Measurements from ENCODE around the gene HDAC8.

HDAC8 gene

DNA sequence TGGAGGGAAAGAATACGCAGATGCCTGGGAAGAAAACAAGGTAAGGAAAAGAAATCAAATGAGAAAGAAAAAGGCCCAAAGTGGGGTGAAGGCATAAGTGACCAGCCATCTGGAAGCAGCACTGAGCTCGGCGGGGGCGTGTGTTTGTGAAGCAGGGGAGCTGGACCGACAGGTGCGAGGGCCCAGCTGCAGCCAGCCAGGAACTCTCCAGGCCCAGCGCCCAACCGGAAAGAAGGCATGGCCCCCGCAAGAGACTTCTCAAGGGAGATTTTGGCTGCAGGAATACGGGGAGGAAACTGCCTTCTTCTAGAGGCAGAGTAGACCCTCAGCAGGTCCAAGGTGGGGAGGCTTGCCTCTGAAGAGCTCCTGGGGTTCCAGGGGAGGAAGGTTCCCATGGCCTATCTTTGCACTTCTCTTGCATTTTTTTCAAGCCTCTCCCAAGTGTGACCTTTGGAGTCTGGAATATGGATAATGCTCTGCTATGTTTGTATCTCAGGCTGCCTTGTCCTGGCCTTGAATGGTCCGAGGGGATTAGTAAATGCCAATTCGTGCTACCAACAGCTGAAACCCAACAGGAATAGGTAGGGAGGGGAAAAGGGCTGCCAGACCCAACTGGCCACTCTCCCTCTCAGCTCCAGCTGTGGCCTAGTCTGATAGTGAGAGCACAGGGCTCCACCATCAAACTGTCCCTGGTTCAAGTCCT lies 256.1 kb downstream of the HDAC8 start:
- no peak for DNase-seq (ENCODE audit: low read depth)

DNA sequence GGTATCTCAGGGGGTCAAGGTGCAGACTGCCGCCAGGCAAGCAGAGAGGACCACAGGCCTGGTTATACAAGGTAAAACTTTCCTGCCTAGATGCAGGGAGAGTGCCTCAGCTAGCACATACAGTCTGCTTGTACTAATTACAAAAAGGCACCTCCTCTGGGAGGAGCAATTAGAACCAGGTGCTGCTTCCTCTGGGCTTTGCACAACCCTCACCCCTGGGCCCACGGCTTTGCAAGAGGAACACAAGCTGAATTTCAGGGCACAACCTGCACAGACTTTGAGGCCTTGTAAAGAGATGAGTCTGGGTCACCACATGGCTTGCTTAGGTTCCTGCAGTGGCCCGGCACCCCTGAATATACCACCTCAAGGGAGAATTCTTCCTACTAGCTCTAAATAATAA lies 257.8 kb downstream of the HDAC8 start:
- no peak for DNase-seq (ENCODE audit: low read depth)

DNA sequence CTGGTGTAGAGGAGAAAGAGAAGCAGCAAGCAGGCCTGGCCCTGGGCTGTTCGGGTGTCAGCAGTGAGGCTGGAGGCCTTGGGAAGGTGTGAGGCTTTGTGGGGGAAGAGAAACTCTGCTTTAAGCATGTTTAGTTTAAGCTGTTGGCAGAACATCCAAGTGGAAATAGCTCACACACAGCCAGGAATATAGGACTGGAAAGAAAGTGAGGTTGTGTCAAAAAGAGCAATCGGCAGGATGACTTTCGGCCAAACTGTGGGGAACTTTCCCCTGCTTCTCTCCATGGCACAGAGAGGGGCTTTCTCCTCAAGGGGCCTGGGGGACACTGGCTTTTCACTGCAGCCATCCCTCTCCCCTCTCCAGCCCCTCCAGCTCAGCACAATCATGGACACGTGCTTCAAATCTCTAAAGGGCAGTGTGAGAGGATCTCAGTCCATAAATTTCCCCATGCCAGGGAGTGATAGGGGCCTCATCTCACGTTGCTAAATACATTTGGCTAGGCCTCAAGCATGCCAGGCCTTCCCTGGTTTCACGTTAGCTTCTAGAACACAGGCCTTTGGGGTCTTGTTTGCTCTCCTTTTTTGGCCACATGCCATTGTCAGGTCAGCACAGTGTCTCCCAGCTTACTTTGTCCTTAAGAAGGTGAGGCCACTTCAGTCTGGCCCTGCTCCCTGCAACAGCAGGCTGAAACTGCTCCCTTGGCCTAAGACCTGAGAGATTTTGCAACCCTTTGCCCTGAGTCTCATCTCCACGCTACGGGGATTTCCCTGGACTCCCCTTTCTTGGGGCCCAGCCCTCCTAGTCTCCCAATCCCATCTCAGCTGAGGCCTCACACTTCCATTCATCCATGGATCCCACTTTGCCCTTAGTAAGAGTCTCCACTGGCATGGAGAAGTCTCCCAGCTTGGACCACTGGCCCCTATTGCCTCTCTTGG lies 258.7 kb downstream of the HDAC8 start:
- no peak for DNase-seq (ENCODE audit: low read depth)

DNA sequence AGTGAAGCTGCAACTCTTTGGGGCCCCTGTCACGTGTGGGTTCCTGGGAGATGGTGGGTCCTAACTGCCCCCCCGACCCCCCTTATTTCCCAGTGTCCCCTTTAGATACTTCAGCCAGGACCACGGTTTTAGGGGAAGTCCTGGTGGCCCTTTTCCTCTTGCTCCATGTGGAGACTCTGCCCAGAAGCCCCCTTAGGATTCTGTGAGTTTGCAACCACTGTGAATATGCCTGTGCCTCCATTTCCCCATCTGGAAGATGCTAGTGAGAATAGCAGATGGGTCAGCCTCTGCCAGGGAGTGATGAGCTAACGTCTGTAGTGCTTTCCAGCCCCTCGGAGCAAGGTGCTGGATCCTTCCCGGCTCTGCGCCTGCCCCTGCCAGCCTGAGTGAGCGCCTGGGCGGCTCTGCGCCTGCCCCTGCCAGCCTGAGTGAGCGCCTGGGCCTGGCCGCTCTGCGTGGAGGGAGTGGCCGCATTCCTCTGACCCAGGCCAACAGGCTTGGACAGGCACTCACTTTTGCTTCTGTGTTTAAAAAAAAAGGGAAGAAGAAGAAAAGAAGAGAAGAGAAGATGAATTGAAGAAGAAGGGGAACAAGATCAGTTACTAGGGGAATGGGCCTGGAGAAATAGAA lies 260.2 kb downstream of the HDAC8 start:
- no peak for DNase-seq (ENCODE audit: low read depth)

DNA sequence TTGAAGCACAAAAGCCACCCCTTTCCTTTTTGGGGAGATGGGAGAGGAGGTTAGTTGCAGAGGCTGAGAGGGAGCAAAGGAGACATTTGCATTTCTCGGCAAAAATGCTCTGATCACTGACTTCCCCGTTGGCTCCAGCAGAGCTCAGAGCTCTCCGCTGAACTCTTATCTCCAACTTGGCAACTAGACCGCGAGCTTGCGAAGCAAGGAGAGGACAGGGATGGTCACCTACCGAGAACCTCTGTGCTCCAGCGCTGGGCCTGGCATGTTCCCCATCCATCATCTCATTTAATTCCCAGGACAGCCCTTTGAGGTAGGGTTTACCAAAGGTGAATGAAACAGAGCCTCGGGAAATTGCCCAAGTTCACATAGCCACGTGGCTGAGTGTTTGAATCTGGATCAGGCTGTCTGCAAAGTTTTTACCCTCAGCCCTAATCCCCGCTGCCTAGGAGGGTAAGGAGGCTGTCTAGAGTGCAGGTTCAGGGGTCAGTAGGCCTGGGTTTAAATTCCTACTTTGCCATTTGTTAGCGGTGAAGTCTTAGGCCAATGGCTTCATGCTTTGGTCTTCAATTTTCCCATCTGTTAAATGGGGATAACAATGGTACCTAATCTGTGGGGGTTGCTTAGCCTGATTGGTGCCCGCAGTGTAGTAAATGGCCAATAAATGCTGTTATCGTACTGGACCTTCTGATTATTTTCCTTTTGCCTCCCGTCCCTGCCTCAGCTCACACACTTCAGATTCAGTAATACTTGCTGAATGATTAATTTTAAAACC lies 263.2 kb downstream of the HDAC8 start:
- DNase-seq (ENCODE audit: low read depth), result no peak

DNA sequence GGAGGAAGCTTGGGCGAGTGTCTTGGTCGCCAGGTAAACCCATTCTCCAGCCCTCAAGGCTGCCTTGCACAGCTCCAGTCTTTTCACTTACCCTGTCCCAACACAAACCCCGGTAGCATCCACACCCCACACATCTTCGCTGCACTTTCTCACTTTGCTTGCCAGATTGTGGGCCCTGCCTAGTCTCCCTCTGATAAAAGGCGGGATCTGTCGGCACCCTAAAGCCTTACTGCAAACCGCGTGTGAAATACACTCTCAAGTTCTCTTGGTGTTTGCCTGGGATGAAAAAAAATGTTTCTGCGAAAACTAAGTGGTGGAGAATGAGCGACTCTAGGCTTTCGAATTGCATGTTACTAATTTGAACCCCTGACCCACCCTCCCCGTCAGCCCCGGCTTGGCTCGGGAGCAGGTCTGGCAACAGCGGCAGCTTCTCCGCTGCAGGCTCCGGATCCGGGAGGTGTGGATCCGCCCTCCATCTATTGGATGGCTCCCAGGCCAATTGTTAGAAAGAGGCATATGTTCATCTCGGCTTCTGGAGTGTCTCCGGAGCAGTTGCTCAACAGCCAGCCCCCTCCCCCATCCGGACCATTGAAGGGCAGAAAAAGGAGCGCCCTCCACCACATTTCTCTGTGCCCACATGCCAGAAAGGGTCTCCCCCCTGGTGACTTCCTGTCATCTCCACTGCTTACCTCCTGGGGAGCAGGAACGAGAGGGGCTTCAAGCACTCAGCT lies 263.9 kb downstream of the HDAC8 start:
- no peak for DNase-seq (ENCODE audit: low read depth)

DNA sequence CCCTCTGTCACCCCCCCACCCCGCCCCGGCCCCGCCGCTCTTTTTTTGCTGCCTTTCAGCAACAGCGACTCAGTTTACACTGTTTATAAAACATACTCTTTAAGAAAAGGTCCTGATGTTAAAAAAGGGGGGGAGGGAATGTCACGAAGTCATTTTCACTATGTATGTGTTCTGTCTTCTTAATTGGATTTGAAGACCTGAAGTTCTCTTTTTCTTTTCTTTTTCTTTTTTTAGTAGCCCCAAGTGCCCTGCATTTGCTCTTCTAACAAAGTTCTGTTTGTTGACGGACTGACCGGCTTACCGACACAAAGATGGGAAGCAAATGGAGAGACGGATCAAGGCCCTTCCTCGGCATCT lies 264.5 kb downstream of the HDAC8 start:
- no peak for DNase-seq (ENCODE audit: low read depth)

DNA sequence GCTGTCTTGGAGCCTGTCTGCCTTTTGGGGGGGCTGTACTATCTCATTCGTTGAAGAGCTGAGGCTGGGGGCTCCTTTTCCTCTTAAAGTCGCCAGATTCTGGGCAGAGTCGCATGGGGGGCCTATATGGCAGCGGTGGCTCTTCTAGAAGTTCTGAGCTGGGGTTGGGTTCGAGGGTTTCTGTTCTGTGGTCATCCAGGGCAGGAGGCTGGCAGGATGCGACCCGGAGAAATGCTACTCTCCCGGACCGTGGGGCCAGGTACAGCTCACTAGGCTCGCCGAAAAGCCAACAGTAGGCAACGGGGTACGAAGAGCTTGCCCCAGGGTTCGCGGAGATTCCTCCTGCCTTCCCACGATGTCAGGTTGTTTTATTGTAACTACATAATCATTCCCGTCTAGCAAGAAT lies 265.0 kb downstream of the HDAC8 start:
- DNase-seq (ENCODE audit: low read depth), result no peak

DNA sequence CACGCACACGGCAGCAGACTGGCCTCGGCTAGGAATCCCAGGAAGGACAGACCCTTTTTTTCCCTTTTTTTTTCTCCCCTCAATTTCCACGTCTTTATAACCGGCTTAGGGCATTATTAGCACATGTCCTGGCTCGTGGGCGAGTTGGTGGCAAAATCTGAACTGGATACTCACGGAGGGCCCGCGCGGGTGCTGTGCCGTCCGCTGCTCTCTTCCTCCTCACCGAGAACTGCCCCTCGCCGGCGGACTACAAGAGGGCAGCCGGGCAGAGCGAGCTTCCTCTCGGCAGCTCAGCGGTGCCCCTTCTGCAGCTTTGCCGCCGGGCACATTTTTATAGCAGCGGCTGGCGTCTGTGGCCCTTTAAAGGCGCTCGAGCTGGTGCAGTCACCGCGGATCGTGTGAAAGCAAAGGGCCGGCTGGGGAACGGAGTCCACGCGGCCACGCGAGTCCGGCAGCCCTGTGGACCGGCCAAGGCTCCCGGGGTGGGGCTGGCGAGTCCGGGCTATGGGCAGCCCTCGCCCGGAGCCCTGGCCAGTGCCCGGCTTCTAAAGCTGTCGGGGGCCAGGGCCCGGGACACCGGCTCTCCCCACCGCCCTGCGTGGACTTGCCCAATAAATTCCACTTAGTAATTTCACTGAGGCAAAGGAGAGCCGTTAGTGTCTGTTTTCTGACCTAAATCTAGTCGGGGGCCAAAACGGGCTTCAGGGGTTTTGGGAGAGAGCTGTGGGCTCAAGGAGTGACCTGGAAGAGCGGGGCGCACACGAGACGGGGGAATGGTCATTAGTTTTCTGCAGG lies 265.6 kb downstream of the HDAC8 start:
- DNase-seq (ENCODE audit: low read depth), result no peak

DNA sequence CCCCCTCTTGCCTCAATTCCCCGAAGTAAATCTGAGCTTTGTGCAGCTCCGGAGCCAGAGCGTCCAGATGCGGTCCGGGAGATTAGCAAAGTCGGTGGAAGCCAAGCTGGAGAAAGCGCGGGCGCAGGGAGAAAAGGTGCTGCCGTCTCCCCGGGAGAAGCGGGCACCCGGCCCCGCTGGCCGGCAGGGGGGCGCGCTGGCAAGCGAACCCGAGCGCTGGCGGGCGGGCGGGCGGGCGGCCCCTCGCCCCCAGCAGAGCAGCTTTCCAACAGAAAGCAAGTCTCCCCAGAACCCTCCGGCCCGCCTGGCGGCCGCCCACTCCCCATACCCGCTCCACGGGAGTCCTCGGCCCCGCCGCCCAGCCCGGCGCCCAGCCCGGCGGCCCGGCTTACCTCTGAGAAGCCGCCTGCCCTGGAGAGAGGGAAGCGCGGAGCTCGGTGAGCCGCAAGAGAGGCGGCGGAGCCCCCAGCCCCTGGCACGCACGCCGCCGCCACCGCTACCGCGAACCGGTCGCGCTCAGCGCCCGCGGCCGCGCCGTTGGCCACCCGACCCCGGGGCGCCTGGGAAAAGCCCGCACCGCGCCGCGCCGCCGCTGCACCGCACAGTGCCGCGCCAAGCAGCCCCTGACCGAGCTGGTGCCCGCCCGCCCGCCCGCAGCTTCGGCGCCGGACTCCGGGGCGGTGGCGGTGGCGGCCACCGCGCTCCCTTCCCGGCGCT lies 266.4 kb downstream of the HDAC8 start:
- no peak for DNase-seq (ENCODE audit: low read depth)

DNA sequence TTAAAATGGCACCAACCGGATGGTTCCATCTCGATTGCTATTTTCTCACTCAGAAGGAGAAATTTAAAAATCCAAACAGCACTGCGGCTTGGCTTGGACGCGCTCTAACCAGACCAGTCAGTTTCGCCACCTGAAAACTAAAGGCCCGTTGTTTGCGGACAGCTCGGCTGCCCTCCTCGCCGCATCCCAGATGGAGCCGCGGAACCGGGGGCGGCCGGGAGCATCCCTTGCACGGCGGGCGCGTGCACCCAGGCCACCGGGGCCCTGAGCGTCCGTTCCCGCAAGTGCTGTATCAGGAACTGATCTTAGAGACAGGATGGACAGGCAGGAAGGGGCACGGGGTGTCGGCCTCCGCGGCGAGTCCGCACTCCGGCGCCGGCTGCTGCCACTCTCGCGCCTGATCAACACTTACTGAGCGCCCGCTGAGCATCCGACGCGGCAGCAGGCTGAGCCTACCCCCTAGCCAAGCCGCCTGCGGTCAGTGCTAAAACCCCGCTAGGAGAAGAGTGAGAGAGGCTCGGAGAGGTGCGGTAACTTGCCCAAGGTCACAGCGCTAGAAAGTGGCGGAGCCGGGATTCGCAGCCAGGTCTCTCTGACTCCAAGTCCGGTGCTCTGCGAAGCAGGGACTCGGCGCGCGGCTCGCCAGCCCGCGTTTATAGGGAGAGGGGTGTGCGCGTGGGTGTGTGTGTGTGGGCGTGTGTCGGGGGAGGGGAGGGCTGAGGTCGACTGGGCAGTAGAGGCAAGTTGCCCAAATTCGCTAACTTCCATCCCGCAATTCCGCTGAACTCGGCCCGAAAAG lies 267.2 kb downstream of the HDAC8 start, which contains the start of gene CITED1:
Gene CITED1, minus strand, starts transcription at position 629 of the 799 bp plus-strand sequence. CDS start 3,045 bp downstream, outside the sequence.
- DNase-seq (ENCODE audit: low read depth), result no peak

DNA sequence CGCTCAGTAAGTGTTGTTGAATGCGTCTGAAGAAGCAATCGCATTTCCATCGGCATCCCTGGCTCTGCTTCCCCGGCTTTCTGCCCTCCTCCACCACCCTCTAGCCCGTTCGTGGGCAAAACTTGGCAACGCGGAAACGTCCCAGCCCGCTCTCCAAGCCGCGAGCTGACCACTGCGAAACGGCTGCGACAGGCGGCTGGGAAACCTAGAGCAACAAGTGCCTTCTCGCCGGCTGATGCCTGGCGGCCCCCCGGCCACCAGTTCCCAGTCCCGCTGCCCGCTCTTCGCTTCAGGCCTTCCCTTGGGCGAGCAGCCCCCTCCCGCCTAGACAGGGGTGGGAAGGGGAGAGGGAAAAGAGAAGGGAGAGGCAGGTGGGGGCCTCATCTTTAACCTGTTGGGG lies 267.8 kb downstream of the HDAC8 start:
- no peak for DNase-seq (ENCODE audit: low read depth)

DNA sequence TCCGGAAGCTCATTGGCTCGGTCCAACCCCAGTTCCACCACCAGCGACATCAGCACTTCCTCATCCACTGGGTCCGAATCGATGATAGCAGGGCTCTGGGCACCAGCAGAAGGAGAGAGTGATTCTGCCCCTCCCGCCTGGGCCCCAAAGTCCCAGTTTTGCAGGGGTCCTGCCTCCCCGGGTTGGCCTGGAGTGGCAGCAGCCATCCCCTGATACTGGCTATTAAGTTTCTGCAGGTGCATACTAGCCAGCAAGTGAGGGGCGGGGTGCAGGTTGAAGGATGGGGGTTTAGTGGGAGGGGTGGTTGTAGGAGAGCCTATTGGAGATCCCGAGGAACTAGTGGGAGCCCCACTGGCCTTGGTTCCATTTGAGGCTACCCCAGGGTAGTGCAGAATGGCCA lies 270.9 kb downstream of the HDAC8 start:
- DNase-seq (ENCODE audit: low read depth), result no peak

DNA sequence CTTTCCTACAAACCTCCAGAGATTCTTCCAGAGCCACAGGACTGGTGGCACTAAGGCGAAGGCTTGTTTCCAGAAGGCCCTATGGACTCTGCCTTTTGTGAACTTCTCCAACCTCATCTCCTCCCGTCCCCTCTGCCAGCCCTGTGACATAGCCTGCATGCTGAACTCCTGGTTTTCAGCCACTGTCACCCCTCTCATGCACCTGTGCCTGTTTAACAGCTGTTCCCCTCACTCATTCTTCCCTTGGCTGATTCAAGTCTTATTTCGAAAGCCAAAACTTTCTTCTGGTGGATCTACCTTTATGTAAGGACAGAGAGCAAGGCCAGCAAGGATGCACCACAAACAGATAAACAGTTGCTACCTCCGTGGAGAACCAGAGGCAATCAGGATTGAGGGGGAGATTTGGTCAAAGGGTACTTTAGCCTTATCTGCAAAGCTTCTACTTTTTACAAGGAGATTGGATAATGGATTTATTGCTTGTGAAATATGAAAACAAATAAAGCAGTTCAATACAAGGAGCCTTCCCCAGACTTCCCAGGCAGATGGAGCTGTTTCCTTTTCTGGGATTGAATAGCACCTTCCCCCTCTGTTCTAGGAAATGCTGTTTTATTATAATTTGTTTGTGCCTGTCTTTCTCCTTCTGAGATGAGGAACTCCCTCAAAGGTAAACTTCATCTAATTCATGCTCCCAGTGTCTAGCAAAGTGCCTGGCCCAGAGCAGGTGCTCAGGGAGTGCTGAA lies 272.6 kb downstream of the HDAC8 start:
- no peak for DNase-seq (ENCODE audit: low read depth)

DNA sequence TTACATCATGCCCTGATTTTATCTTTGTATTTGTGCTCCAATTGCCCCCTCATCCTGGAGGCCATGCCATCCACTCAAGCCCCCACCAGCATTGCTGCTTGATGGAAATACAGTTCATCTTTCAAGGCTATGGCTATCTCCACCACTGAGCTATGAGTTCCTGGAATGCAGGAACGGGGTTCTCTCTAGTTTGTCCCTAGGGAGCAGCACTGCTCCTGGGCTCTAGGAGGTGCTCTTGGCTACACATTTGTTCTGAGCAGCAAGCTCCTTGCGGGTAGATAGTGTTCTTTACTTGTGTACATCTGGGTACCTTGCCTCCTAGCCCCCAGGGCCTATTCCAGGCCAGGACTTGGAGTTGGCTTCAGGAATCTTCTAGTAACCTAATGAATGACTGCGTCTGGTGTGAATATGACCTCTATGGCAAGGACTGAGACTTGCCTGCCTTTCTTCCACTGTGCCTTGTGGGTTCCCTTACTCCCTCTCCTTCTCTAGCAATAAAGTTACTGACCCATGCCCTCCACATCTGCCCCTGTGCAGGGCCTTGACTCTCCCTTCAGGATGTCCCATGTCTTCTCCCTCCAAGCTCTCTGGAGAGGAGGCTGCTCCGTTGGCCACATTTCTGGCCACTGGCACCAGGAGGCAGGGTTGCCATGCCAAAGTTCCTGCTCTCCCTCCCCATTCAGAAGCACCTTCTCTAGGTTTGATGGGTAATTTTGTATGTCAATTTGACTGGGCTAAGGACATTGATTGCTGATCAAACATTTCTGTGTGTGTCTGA lies 274.5 kb downstream of the HDAC8 start:
- DNase-seq (ENCODE audit: low read depth), result no peak

DNA sequence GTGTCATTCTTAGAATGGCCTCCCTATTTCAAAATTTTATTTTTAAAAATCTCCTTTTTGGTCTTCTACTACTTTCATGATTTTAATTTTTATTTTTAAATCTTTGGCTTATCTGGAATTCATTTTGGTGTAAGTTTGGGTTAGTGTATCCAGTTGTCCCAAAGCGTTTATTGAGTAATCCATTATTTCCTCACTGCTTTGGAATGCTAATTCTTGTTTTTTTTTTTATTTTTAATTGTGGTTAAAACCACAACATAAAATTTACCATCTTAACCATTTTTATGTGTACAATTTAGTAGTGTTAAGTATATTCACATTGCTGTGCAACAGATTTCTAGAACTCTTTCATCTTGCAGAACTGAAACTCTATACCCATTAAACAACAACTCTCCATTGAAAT lies 275.7 kb downstream of the HDAC8 start:
- DNase-seq (ENCODE audit: low read depth), result no peak

DNA sequence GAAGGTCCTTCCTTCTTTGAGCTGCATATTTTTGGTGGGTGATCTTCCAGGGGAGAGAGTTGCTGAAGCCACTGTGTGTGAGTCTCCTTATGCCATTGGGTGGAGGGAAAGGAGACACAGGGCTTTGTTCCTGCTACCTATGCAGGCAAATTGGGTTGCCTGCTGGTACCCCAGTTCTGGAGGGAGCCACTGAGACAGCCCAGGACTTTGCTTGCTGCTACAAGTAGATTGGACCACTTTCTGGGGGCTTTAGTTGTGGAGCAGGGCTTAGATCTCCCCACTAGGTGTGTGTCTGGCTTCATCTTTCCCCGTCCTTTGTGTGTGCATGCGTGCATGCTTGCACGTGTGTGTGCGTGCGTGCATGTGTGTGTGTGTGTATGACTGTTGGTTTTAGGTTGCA lies 276.9 kb downstream of the HDAC8 start:
- no peak for DNase-seq (ENCODE audit: low read depth)

DNA sequence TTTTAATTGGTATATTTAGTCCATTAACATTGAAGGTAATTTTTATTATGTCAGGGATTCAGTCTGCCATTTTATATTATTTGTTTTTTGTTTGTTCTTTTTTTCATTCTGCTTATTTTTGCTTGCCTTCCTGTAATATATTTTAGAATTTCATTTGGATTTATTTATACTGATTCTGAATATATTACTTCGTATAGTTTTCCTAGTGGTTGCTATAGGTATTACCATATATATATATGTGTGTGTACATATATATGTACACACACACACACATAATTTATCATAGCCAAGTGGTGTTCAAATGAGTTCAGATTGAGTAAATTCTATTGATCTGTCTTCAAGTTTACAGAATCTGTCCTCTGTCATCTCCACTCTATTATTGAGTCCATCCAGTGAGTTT lies 278.1 kb downstream of the HDAC8 start:
- DNase-seq (ENCODE audit: low read depth), result no peak

Measured in activated T-helper 1 cell treated with Interleukin-2 at 50 U/mL for 16 hours (primary cell).